GM20000 (cell line): ENCODE measurements around the gene MSI2.

Experiments
- DNase-seq: peaks from one replicate; pipeline ENCODE4 v3.0.0; 2012; ENCODE audit warnings: low spot score
- CTCF ChIP-seq: IDR thresholded peaks from 2 replicates; pipeline ENCODE4 v1.5.1; 2012; ENCODE audit warnings: mild to moderate bottlenecking, control low read depth; ENCODE audit errors: extremely low read depth, missing control alignments

MSI2 gene

GRCh38 chr17:57653279-57653678 lies 397.0 kb downstream of the MSI2 start:
- no peak for TF ChIP-seq CTCF
- no peak for DNase-seq

GRCh38 chr17:57654040-57654775 lies 397.9 kb downstream of the MSI2 start:
- no peak for DNase-seq
- TF ChIP-seq CTCF = no peak

DNA sequence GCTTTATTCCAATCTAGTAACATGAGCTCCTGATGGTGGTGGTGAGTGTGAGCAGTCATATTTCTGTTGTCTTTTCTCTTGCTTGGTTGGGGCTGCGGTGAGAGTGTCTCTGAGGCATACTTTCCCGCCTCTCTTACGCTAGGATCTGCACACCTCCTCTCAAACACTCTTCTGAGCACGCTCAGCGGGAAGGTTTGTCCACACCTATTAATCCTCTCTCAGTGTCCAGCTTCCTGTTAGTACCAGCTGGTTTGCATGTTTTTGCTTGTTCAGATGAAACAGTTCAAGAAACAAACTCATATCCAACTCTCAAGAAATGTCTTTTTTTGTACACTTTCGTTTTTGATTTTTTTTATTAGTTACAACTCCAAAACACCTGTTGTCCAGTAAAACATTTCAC lies 399.2 kb downstream of the MSI2 start:
- DNase-seq = no peak
- no peak for TF ChIP-seq CTCF

GRCh38 chr17:57657211-57657610 lies 400.9 kb downstream of the MSI2 start:
- no peak for DNase-seq
- TF ChIP-seq CTCF = no peak

- DNase-seq = no peak
- TF ChIP-seq CTCF = no peak
Observed at GRCh38 chr17:57662041-57662440, 405.7 kb downstream of the MSI2 start.

DNA sequence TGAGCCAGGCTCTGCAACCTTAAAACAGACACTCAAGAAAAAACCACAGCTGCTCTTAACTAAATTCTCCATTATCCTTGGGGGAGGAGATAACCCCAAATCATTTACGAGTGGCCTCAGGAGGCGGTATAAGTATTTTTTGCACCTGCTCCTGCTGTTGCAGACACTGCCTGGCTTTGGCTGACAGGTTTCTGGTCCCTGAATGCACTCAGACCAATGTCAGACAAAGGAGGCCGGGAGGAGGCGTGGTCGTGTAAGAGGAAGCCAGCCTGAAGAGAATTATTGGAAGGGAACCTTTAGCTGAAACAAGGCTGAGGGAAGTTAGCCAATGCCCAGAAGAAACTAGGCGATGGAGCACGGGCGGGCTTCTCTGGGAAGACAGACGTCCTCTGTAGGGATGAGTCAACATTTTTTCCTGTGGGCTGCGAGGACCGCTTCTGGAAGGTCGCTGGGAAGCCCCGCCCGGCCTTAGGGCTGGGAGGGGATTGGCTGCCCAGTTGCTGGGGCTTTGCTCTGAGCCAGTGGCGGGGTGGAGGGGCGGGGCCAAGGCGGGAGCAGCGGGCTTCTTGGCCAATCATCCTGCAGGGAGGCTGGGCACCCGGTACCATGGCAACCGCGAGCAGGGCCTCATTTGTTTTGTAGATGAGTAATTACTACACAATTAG lies 406.5 kb downstream of the MSI2 start:
- no peak for DNase-seq
- no peak for TF ChIP-seq CTCF

DNA sequence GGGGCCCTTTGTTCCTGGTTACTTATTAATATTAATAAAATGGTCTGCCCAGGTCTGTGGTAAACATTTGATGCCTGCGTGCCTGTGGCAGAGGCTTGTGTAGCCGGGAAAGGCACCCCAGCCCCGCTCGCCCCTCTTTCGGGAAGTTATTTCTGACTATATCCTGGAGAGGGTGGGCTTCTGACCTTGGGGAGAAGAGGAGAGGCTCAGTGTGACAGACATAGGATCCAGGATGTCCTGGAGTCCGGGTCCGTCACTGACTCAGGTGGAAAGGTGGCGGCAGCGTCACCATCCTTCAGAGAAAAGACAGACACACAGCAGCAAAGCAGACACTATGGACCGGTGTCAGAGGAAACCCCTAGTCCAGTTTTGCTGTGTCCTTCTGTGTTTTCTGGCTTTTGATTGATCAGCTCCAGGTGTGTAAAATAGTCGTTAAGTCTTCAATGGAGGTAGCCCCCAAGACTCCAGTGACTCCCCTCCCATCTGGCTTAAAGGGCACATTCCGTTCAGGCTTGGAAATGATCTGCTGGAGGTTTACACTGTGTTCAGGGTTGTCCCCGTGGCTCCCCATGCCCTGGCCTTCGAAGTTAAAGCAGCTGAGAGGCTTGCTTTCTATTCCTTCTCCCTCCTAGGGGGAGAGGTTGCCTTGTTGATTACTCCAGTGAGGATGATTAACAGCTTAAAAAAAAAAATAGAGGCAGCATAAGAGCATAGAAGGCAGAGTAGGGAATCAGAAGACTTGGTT lies 407.2 kb downstream of the MSI2 start:
- TF ChIP-seq CTCF = no peak
- DNase-seq = no peak
